IMR-90 (cell line): Measurements from ENCODE around the gene PCDHGA7. TPM values are rescaled to one million over a fixed set of nuclear protein-coding genes. Genes with fewer than 3 reads are reported as not detected.

Source experiments
- ATAC-seq: fragments of 200-7000 bp; cut with Tn5 transposase; 2 replicates; pipeline ENCODE4 v1.9.1; 2020; ENCODE audit warnings: low read depth, mild to moderate bottlenecking, moderate library complexity
- BruUV-seq: library from RNA; stranded (reverse); fragments of 400-500 nt; replicated peaks from 2 replicates; lab custom pipeline; 2021; lab: Mats Ljungman, UMichigan
- CTCF ChIA-PET: fragments of 300-600 bp; formaldehyde crosslinking; extraction: SDS; loops from one replicate; lab custom pipeline; 2021; ENCODE audit warnings: antibody characterized with exemption; lab: Yijun Ruan, JAX
- POLR2A ChIA-PET: fragments of 300-600 bp; sonication (Branson Sonifier 250); formaldehyde crosslinking; loops from one replicate; lab custom pipeline; 2022; ENCODE audit warnings: antibody characterized with exemption; ENCODE audit not compliant: unreplicated experiment; lab: Charles Lee
- DNase-seq: peaks from one replicate; pipeline ENCODE4 v3.0.0; 2013
- H2AFZ ChIP-seq: replicated peaks from 2 replicates; pipeline ENCODE3; 2013; ENCODE audit warnings: low read length, mild to moderate bottlenecking; ENCODE audit not compliant: poor library complexity
- H2AK5ac ChIP-seq: 2 replicates; pipeline ENCODE4 v1.6.1; 2013; ENCODE audit warnings: low read depth, low read length, inconsistent platforms
- H2AK9ac ChIP-seq: replicated peaks from 2 replicates; pipeline ENCODE3; 2013; ENCODE audit warnings: mild to moderate bottlenecking, low read depth, low read length, moderate library complexity; ENCODE audit not compliant: poor library complexity
- H2BK120ac ChIP-seq: 2 replicates; pipeline ENCODE4 v1.6.1; 2013; ENCODE audit warnings: low read depth, low read length, inconsistent platforms
- H2BK15ac ChIP-seq: 3 replicates; pipeline ENCODE4 v1.6.1; 2013; ENCODE audit warnings: low read depth, low read length, inconsistent platforms
- H2BK20ac ChIP-seq: 2 replicates; pipeline ENCODE4 v1.6.1; 2013; ENCODE audit warnings: low read depth, mild to moderate bottlenecking, inconsistent platforms, low read length, moderate library complexity
- H2BK5ac ChIP-seq: 2 replicates; pipeline ENCODE4 v1.6.1; 2013; ENCODE audit warnings: mild to moderate bottlenecking, low read depth, low read length, inconsistent platforms; ENCODE audit not compliant: poor library complexity, severe bottlenecking
- H3K14ac ChIP-seq: replicated peaks from 2 replicates; pipeline ENCODE4 v1.6.1; 2013; ENCODE audit warnings: low read depth, low read length, inconsistent platforms
- H3K18ac ChIP-seq: 2 replicates; pipeline ENCODE4 v1.6.1; 2013; ENCODE audit warnings: low read depth, low read length, control low read depth
- H3K23ac ChIP-seq: 2 replicates; pipeline ENCODE4 v1.6.1; 2013; ENCODE audit warnings: low read depth, low read length, inconsistent platforms
- H3K27ac ChIP-seq: 2 replicates; pipeline ENCODE4 v1.5.1; 2013; ENCODE audit warnings: mild to moderate bottlenecking, control low read depth, low read length; ENCODE audit not compliant: insufficient read depth
- H3K27me3 ChIP-seq: 2 replicates; pipeline ENCODE4 v1.6.1; 2013; ENCODE audit warnings: low read length; ENCODE audit not compliant: control insufficient read depth, insufficient read depth
- H3K36me3 ChIP-seq: 2 replicates; pipeline ENCODE4 v1.6.1; 2013; ENCODE audit warnings: low read length, mixed read lengths; ENCODE audit not compliant: control insufficient read depth, insufficient read depth
- H3K4ac ChIP-seq: 2 replicates; pipeline ENCODE4 v1.6.1; 2013; ENCODE audit warnings: low read depth, low read length, inconsistent platforms
- H3K4me1 ChIP-seq: 2 replicates; pipeline ENCODE4 v1.6.1; 2013; ENCODE audit warnings: low read length, mixed read lengths; ENCODE audit not compliant: control insufficient read depth, insufficient read depth
- H3K4me2 ChIP-seq: 2 replicates; pipeline ENCODE4 v1.6.1; 2013; ENCODE audit warnings: low read depth, mild to moderate bottlenecking, control low read depth, low read length, moderate library complexity
- H3K4me3 ChIP-seq: 2 replicates; pipeline ENCODE4 v1.5.1; 2013; ENCODE audit warnings: low read depth, mild to moderate bottlenecking, control low read depth, low read length, moderate library complexity; ENCODE audit not compliant: insufficient read depth
- H3K56ac ChIP-seq: 2 replicates; pipeline ENCODE4 v1.6.1; 2013; ENCODE audit warnings: low read length, inconsistent platforms; ENCODE audit not compliant: insufficient read depth; ENCODE audit errors: extremely low read depth
- H3K79me1 ChIP-seq, 2 experiments: 2 replicates each; pipeline ENCODE4 v1.6.1; 2013; ENCODE audit warnings: low read length in 2 of 2, inconsistent platforms in 1 of 2, low read depth in 1 of 2
- H3K9ac ChIP-seq: 2 replicates; pipeline ENCODE4 v1.6.1; 2013; ENCODE audit warnings: low read depth, low read length, control low read depth
- H3K9me1 ChIP-seq: 2 replicates; pipeline ENCODE4 v1.6.1; 2013; ENCODE audit warnings: low read length, inconsistent platforms; ENCODE audit not compliant: insufficient read depth
- H3K9me3 ChIP-seq: 2 replicates; pipeline ENCODE4 v1.6.1; 2013; ENCODE audit warnings: low read length; ENCODE audit not compliant: control insufficient read depth, insufficient read depth
- H4K20me1 ChIP-seq: 2 replicates; pipeline ENCODE4 v1.6.1; 2013; ENCODE audit warnings: low read length, inconsistent platforms; ENCODE audit not compliant: insufficient read depth
- H4K5ac ChIP-seq: 2 replicates; pipeline ENCODE4 v1.6.1; 2013; ENCODE audit warnings: mild to moderate bottlenecking, low read depth, low read length, control low read depth
- H4K8ac ChIP-seq, 2 experiments: 2 replicates each; pipeline ENCODE4 v1.6.1; 2013; ENCODE audit warnings: low read depth in 2 of 2, low read length in 2 of 2, control low read depth in 1 of 2, inconsistent platforms in 1 of 2
- H4K91ac ChIP-seq: 2 replicates; pipeline ENCODE4 v1.6.1; 2013; ENCODE audit warnings: low read depth, low read length, inconsistent platforms; ENCODE audit not compliant: insufficient read depth
- BHLHE40 ChIP-seq: fragments of 150-350 bp; IDR thresholded peaks from 2 replicates; pipeline ENCODE4 v1.6.1; 2016; ENCODE audit warnings: mild to moderate bottlenecking, low read depth, low read length
- CEBPB ChIP-seq: IDR thresholded peaks from 2 replicates; pipeline ENCODE4 v1.6.1; 2012; ENCODE audit warnings: low read depth, low read length, improper control_type of control experiment
- CHD1 ChIP-seq: IDR thresholded peaks from 2 replicates; pipeline ENCODE4 v1.6.1; 2012; ENCODE audit warnings: low read depth, low read length, improper control_type of control experiment
- FOS ChIP-seq: fragments of 150-350 bp; IDR thresholded peaks from 2 replicates; pipeline ENCODE4 v1.6.1; 2016; ENCODE audit warnings: low read depth, low read length
- MAFK ChIP-seq: IDR thresholded peaks from 2 replicates; pipeline ENCODE4 v1.6.1; 2012; ENCODE audit warnings: low read depth, low read length, improper control_type of control experiment
- MAZ ChIP-seq: IDR thresholded peaks from 2 replicates; pipeline ENCODE4 v1.6.1; 2012; ENCODE audit warnings: low read depth, mild to moderate bottlenecking, low read length, improper control_type of control experiment, moderate library complexity, borderline replicate concordance
- MXI1 ChIP-seq: IDR thresholded peaks from 2 replicates; pipeline ENCODE4 v1.6.1; 2012; ENCODE audit warnings: low read depth, mild to moderate bottlenecking, low read length, moderate library complexity, borderline replicate concordance
- NFE2L2 ChIP-seq: fragments of 150-350 bp; IDR thresholded peaks from 2 replicates; pipeline ENCODE4 v1.6.1; 2016; ENCODE audit warnings: low read depth, mild to moderate bottlenecking, low read length
- POLR2A ChIP-seq: IDR thresholded peaks from 2 replicates; pipeline ENCODE4 v1.6.1; 2012; ENCODE audit warnings: mild to moderate bottlenecking, low read depth, low read length
- RAD21 ChIP-seq: IDR thresholded peaks from 2 replicates; pipeline ENCODE4 v1.6.1; 2012; ENCODE audit warnings: low read length, improper control_type of control experiment
- RCOR1 ChIP-seq: IDR thresholded peaks from 2 replicates; pipeline ENCODE4 v1.6.1; 2012; ENCODE audit warnings: mild to moderate bottlenecking, low read length, improper control_type of control experiment; ENCODE audit not compliant: insufficient replicate concordance
- RFX5 ChIP-seq: IDR thresholded peaks from 2 replicates; pipeline ENCODE4 v1.8.0; 2012; ENCODE audit warnings: low read depth, mild to moderate bottlenecking, low read length, moderate library complexity
- SMC3 ChIP-seq: fragments of 150-350 bp; IDR thresholded peaks from 2 replicates; pipeline ENCODE4 v1.6.1; 2016; ENCODE audit warnings: low read depth, mild to moderate bottlenecking, antibody characterized with exemption, low read length, moderate library complexity
- WGBS, 2 experiments: methylation state at CpG; one replicate each; pipeline versions ENCODE4 v1.1.5 to v1.1.7; 2013; ENCODE audit warnings: missing lambda C conversion rate in 2 of 2; ENCODE audit not compliant: insufficient read length in 1 of 2; ENCODE audit errors: extremely low coverage in 2 of 2; 5-methylcytosine and 5-hydroxymethylcytosine counted together
- dilution Hi-C: fragments of 300-500 bp; cut with HindIII; formaldehyde crosslinking; loops from one replicate; pipeline ENCODE4 v1.14.3; 2018; ENCODE audit warnings: low sequenced_read_pairs; ENCODE audit not compliant: unreplicated experiment
- in situ Hi-C: fragments of 300-500 bp; cut with MboI; formaldehyde crosslinking; loops from 3 replicates; pipeline ENCODE4 v1.14.3; 2019; ENCODE audit warnings: low sequenced_read_pairs, inconsistent platforms, mixed read lengths
- intact Hi-C: fragments of 100-400 bp; cut with micrococcal nuclease; formaldehyde crosslinking; loops from 2 replicates; pipeline ENCODE4 v1.10.0; 2022
- polyA plus RNA-seq, 3 experiments: library from polyadenylated mRNA; depleted of rRNA; stranded (reverse); fragments of >200 nt; gene quantifications; 2 replicates each; pipeline ENCODE4 v1.2.3, GENCODE V29; 2012; ENCODE audit warnings: low replicate concordance in 1 of 3
- total RNA-seq: library from RNA; depleted of rRNA; stranded (reverse); fragments of >200 nt; gene quantifications from 2 replicates; pipeline ENCODE4 v1.2.3, GENCODE V29; 2012
- TF ChIP-seq, protein P1 (sequence below): fragments of 150-350 bp; IDR thresholded peaks from 2 replicates; pipeline ENCODE4 v1.6.1; 2017; ENCODE audit warnings: mild to moderate bottlenecking, antibody characterized with exemption, low read length, low read depth
- TF ChIP-seq, protein P2 (sequence below): fragments of 150-350 bp; IDR thresholded peaks from 2 replicates; pipeline ENCODE4 v1.6.1; 2016; ENCODE audit warnings: low read depth, mild to moderate bottlenecking, low read length, moderate library complexity, borderline replicate concordance
- TF ChIP-seq, protein P3 (sequence below): conservative IDR thresholded peaks from 2 replicates; pipeline ENCODE4 v1.5.1; 2012; ENCODE audit warnings: mild to moderate bottlenecking, low read depth, low read length, improper control_type of control experiment

PCDHGA7 gene
- total and polyA plus RNA-seq, 2 of the 4 experiments (the other 2 are of a cell fraction): 3.2 to 3.4 TPM

DNA sequence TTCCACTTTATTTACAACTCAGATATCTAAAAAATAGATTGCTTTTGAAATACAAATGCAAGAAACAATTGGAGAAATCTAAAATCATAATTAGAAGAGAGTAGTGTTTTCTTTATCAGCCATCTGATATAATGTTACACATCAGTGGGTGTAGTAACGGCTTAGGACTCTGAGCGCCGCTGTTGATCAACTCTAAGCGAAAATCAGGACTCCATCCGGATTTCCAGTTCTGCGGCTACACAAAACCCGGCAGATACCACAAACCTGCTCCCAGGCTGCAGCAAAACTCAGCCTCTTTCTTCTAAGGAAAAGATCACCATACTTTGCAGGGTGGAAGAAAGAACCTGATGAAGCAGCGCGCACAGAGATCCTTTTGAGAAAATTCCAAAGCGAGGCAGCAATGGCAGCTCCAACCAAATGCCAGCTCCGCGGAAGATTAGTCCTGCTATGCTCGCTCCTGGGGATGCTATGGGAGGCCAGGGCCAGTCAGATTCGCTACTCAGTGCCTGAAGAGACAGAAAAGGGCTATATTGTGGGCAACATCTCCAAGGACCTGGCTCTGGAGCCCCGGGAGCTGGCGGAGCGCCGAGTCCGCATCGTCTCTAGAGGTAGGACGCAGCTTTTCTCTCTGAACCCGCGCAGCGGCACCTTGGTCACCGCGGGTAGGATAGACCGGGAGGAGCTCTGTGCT, 20.2 kb downstream of the PCDHGA7 start, which contains the start of gene PCDHGA9:
TSS of gene PCDHGA9 (plus strand) at position 226 of the 691 bp plus-strand sequence. CDS start at position 401, 175 bp downstream.
- H3K18ac ChIP-seq: no peak within 1 kb of the TSS
- WGBS, 2 experiments: 17% methylated on average over 3 of the region's 27 CpGs; no CpG with 5 or more reads in 1 of the 2 experiments
- no TSS peak for BruUV-seq
- H4K20me1 ChIP-seq: no peaks in the 10 kb centered on the region
- H4K5ac ChIP-seq: no peak within 1 kb of the TSS
- no peak within 1 kb of the TSS for H2BK15ac ChIP-seq
- H4K91ac ChIP-seq: no peak within 1 kb of the TSS
- in situ Hi-C loops: no loop called here
- ATAC-seq (no peak), DNase-seq (peak; percentile 40)
- H3K4me3 ChIP-seq: peak within 1 kb of the TSS; percentile 24
- no peaks in the 10 kb centered on the region for H3K27me3 ChIP-seq
- H3K9me1 ChIP-seq: no peaks in the 10 kb centered on the region
- no peak within 1 kb of the TSS for H3K56ac ChIP-seq
- no peaks in the 10 kb centered on the region for H3K4me1 ChIP-seq
- dilution Hi-C loops: no loop called here
- H3K14ac ChIP-seq: no peak within 1 kb of the TSS
- H3K36me3 ChIP-seq: peaks cover 20% of the 10 kb centered on the region
- ChIA-PET POLR2A (no interaction called here), CTCF (interaction anchor here (1.2 kb wide), 1 partner anchor 161 kb away, joined by 4 read pairs; no protein-coding TSS in a partner anchor)
- no peak within 1 kb of the TSS for H3K23ac ChIP-seq
- no peak within 1 kb of the TSS for H2BK20ac ChIP-seq
- peak within 1 kb of the TSS; percentile 9 for H2AFZ ChIP-seq
- no peak within 1 kb of the TSS for H2BK120ac ChIP-seq
- H3K27ac ChIP-seq: no peak within 1 kb of the TSS
- no peak within 1 kb of the TSS for H2BK5ac ChIP-seq
- no peak within 1 kb of the TSS for H3K4me2 ChIP-seq
- H3K9ac ChIP-seq: no peak within 1 kb of the TSS
- no peak within 1 kb of the TSS for H4K8ac ChIP-seq
- H2AK9ac ChIP-seq: no peak within 1 kb of the TSS
- no peak within 1 kb of the TSS for H2AK5ac ChIP-seq
- TF ChIP-seq RFX5: no peak
- no peak for TF ChIP-seq NFE2L2
- TF ChIP-seq MAFK: no peak
- TF ChIP-seq, protein P1, sequence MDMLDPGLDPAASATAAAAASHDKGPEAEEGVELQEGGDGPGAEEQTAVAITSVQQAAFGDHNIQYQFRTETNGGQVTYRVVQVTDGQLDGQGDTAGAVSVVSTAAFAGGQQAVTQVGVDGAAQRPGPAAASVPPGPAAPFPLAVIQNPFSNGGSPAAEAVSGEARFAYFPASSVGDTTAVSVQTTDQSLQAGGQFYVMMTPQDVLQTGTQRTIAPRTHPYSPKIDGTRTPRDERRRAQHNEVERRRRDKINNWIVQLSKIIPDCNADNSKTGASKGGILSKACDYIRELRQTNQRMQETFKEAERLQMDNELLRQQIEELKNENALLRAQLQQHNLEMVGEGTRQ: no peak
- no peak for TF ChIP-seq POLR2A
- TF ChIP-seq MXI1: no peak
- no peak for TF ChIP-seq SMC3
- no peak for TF ChIP-seq FOS
- TF ChIP-seq MAZ: no peak
- TF ChIP-seq RAD21: peak; percentile 36
- TF ChIP-seq CEBPB: no peak
- TF ChIP-seq RCOR1: no peak
- no peak for TF ChIP-seq CHD1
- no peak for TF ChIP-seq BHLHE40
- TF ChIP-seq, protein P2, sequence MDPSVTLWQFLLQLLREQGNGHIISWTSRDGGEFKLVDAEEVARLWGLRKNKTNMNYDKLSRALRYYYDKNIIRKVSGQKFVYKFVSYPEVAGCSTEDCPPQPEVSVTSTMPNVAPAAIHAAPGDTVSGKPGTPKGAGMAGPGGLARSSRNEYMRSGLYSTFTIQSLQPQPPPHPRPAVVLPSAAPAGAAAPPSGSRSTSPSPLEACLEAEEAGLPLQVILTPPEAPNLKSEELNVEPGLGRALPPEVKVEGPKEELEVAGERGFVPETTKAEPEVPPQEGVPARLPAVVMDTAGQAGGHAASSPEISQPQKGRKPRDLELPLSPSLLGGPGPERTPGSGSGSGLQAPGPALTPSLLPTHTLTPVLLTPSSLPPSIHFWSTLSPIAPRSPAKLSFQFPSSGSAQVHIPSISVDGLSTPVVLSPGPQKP: no peak
- TF ChIP-seq, protein P3, sequence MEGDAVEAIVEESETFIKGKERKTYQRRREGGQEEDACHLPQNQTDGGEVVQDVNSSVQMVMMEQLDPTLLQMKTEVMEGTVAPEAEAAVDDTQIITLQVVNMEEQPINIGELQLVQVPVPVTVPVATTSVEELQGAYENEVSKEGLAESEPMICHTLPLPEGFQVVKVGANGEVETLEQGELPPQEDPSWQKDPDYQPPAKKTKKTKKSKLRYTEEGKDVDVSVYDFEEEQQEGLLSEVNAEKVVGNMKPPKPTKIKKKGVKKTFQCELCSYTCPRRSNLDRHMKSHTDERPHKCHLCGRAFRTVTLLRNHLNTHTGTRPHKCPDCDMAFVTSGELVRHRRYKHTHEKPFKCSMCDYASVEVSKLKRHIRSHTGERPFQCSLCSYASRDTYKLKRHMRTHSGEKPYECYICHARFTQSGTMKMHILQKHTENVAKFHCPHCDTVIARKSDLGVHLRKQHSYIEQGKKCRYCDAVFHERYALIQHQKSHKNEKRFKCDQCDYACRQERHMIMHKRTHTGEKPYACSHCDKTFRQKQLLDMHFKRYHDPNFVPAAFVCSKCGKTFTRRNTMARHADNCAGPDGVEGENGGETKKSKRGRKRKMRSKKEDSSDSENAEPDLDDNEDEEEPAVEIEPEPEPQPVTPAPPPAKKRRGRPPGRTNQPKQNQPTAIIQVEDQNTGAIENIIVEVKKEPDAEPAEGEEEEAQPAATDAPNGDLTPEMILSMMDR: peak; percentile 43
- H3K9me3 ChIP-seq: peaks cover 51% of the 10 kb centered on the region
- intact Hi-C loops: no loop called here
- no peak within 1 kb of the TSS for H3K4ac ChIP-seq
- H3K79me1 ChIP-seq: peaks cover 16 to 26% of the 10 kb centered on the region in 2 experiments
